K562 (cell line): ENCODE results near the gene USP32. TPM values are rescaled to one million over a fixed set of nuclear protein-coding genes. Genes with fewer than 3 reads are reported as not detected.

Experiments
- CBX2 ChIP-seq: fragments of 200-600 bp; sonication (generic); IDR thresholded peaks from one replicate; pipeline ENCODE4 v1.6.1; 2012; ENCODE audit warnings: mild to moderate bottlenecking, low read length, inconsistent platforms; ENCODE audit not compliant: insufficient read depth, poor library complexity, severe bottlenecking
- HMG20B ChIP-seq: fragments of 250-450 bp; sonication (Bioruptor Pico); IDR thresholded peaks from 2 replicates; pipeline ENCODE4 v1.5.0; 2021; ENCODE audit warnings: mild to moderate bottlenecking
- KLF1 ChIP-seq: fragments of 450-650 bp; IDR thresholded peaks from 2 replicates; pipeline ENCODE4 v1.6.1; 2016; ENCODE audit warnings: missing genetic modification characterization, missing compliant biosample characterization
- MCM7 ChIP-seq, 2 experiments: fragments of 450-650 bp; IDR thresholded peaks; 2 replicates each; pipeline ENCODE4 v1.6.1; 2016 to 2018
- MTA3 ChIP-seq: fragments of 450-650 bp; formaldehyde crosslinking; IDR thresholded peaks from 2 replicates; pipeline ENCODE4 v1.6.1; 2017; ENCODE audit warnings: mild to moderate bottlenecking, borderline replicate concordance
- PCBP2 ChIP-seq: fragments of 200-400 bp; formaldehyde crosslinking; IDR thresholded peaks from 2 replicates; pipeline ENCODE4 v1.6.1; 2018; ENCODE audit warnings: low read length, low read depth, mild to moderate bottlenecking, moderate library complexity; ENCODE audit not compliant: poor library complexity, severe bottlenecking
- RAD51 ChIP-seq: fragments of 450-650 bp; IDR thresholded peaks from 2 replicates; pipeline ENCODE4 v1.7.1; 2016; ENCODE audit warnings: low read depth, mild to moderate bottlenecking, borderline replicate concordance
- SRF ChIP-seq, 2 experiments: fragments of 250-450, 450-650 bp in 1 of 2; sonication (Bioruptor Pico) in 1 of 2; sonication (generic) in 1 of 2; formaldehyde crosslinking; IDR thresholded peaks; 2 replicates each; pipeline versions ENCODE4 v1.5.0 to v1.5.1; 2020 to 2022; ENCODE audit warnings: mild to moderate bottlenecking in 1 of 2, missing genetic modification reagents in 1 of 2
- polyA plus RNA-seq, 8 experiments: library from polyadenylated mRNA; depleted of rRNA in 4 of 8; stranded (reverse) in 5 of 8; unstranded in 3 of 8; fragments of >200 nt; fragmentation: Nextera tagmentation in 2 of 8; fragmentation: Illumina TruSeq in 1 of 8; extraction: Ambion mirVana in 2 of 8; extraction: Trizol in 1 of 8; gene quantifications; 2 replicates each; pipeline versions ENCODE4 v1.2.1 to v1.2.3, GENCODE V29; 2011 to 2014; ENCODE audit warnings: inconsistent platforms in 1 of 8, missing spikeins in 1 of 8
- total RNA-seq, 7 experiments: library from RNA; depleted of rRNA in 6 of 7; stranded (reverse); fragments of >200 nt in 6 of 7; fragmentation: Illumina TruSeq in 2 of 7; extraction: Trizol in 2 of 7; gene quantifications; 2 replicates each; pipeline versions ENCODE4 v1.2.1 to v1.2.3, GENCODE V29; 2011 to 2021; ENCODE audit warnings: low replicate concordance in 1 of 7
- TF ChIP-seq, protein P1 (sequence below), 3 experiments: IDR thresholded peaks in 2 of 3; conservative IDR thresholded peaks in 1 of 3; 2 replicates each; pipeline ENCODE4 v1.5.1; 2011 to 2012; ENCODE audit warnings: low read length in 3 of 3, mild to moderate bottlenecking in 3 of 3, control low read depth in 2 of 3, improper control_type of control experiment in 1 of 3, inconsistent platforms in 1 of 3, low read depth in 1 of 3, mixed read lengths in 1 of 3, moderate library complexity in 1 of 3; ENCODE audit not compliant: insufficient read depth in 2 of 3
- TF ChIP-seq, protein P2 (sequence below): fragments of 250-450 bp; sonication (Bioruptor Pico); IDR thresholded peaks from 2 replicates; pipeline ENCODE4 v1.4.0; 2020; ENCODE audit warnings: mild to moderate bottlenecking, moderate library complexity
- TF ChIP-seq, protein P3 (sequence below), 3 experiments: fragments of 200-800 bp in 1 of 3; fragments of 250-450 bp in 1 of 3; fragments of 450-650 bp in 1 of 3; sonication (Bioruptor Pico) in 1 of 3; sonication (Bioruptor generic) in 1 of 3; formaldehyde crosslinking in 1 of 3; IDR thresholded peaks; 2 replicates each; pipeline versions ENCODE4 v1.6.1 to v1.8.0; 2016 to 2022; ENCODE audit warnings: mild to moderate bottlenecking in 2 of 3, missing genetic modification characterization in 2 of 3, missing compliant biosample characterization in 1 of 3, moderate library complexity in 1 of 3
- TF ChIP-seq, protein P4 (sequence below): fragments of 250-450 bp; sonication (Bioruptor Pico); IDR thresholded peaks from 2 replicates; pipeline ENCODE4 v1.8.0; 2022; ENCODE audit warnings: moderate library complexity, mild to moderate bottlenecking, inconsistent platforms
- TF ChIP-seq, protein P5 (sequence below): sonication (generic); formaldehyde crosslinking; IDR thresholded peaks from 2 replicates; pipeline ENCODE4 v1.8.1; 2023; ENCODE audit warnings: mild to moderate bottlenecking, missing genetic modification reagents

The USP32 gene
- total and polyA plus RNA-seq, 9 of the 15 experiments (the other 6 are each of a cell fraction or from before 2014, with no cell fraction given), result 18.0 to 69.3 (median 47.1) TPM

DNA sequence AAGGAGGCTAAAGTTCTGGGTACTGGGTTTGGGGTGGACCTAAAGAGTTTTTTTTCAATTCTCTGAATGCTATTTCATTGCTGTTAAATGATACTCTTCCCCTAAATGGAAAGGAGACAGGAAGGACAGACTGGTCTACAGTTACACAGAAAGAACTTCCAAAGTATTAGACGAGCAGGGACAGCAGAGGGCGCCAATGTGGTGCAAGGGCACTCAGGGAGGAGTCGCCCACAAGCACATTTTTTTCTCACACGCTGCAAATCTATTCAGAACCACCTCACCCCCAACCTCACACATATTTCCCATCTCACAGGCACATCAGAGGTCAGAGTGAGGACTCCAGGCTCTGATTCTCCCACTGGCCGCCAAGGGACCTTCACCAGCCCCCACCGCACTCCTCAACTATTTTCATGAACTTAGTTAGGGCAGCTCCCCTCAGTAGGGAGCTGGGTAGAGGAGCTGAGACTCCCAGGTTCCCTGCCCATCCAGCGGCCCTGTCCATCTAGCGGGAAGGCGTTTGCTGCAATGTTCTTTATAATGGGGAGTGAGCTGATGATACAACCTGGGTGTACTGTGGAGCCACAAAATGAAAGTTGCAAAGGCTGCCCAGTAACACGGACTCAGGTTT, 248.9 kb downstream of the USP32 start (continued):
- TF ChIP-seq CBX2, result no peak
- TF ChIP-seq, protein P1, sequence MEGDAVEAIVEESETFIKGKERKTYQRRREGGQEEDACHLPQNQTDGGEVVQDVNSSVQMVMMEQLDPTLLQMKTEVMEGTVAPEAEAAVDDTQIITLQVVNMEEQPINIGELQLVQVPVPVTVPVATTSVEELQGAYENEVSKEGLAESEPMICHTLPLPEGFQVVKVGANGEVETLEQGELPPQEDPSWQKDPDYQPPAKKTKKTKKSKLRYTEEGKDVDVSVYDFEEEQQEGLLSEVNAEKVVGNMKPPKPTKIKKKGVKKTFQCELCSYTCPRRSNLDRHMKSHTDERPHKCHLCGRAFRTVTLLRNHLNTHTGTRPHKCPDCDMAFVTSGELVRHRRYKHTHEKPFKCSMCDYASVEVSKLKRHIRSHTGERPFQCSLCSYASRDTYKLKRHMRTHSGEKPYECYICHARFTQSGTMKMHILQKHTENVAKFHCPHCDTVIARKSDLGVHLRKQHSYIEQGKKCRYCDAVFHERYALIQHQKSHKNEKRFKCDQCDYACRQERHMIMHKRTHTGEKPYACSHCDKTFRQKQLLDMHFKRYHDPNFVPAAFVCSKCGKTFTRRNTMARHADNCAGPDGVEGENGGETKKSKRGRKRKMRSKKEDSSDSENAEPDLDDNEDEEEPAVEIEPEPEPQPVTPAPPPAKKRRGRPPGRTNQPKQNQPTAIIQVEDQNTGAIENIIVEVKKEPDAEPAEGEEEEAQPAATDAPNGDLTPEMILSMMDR (IDR thresholded peaks at IDR 0.05 in 2 of 3, conservative IDR thresholded peaks at IDR 0.05 in 1 of 3; ENCODE audit: insufficient read depth in 2 of 3, low read depth in 1 of 3, low read length in 3 of 3), result peak; percentile 86 to 92 (median 91)
- TF ChIP-seq RAD51, result no peak
- TF ChIP-seq, protein P2, sequence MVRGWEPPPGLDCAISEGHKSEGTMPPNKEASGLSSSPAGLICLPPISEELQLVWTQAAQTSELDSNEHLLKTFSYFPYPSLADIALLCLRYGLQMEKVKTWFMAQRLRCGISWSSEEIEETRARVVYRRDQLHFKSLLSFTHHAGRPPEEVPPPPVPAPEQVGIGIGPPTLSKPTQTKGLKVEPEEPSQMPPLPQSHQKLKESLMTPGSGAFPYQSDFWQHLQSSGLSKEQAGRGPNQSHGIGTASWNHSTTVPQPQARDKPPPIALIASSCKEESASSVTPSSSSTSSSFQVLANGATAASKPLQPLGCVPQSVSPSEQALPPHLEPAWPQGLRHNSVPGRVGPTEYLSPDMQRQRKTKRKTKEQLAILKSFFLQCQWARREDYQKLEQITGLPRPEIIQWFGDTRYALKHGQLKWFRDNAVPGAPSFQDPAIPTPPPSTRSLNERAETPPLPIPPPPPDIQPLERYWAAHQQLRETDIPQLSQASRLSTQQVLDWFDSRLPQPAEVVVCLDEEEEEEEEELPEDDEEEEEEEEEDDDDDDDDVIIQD, result no peak
- TF ChIP-seq MTA3, result no peak
- no peak for TF ChIP-seq PCBP2
- TF ChIP-seq, protein P3, sequence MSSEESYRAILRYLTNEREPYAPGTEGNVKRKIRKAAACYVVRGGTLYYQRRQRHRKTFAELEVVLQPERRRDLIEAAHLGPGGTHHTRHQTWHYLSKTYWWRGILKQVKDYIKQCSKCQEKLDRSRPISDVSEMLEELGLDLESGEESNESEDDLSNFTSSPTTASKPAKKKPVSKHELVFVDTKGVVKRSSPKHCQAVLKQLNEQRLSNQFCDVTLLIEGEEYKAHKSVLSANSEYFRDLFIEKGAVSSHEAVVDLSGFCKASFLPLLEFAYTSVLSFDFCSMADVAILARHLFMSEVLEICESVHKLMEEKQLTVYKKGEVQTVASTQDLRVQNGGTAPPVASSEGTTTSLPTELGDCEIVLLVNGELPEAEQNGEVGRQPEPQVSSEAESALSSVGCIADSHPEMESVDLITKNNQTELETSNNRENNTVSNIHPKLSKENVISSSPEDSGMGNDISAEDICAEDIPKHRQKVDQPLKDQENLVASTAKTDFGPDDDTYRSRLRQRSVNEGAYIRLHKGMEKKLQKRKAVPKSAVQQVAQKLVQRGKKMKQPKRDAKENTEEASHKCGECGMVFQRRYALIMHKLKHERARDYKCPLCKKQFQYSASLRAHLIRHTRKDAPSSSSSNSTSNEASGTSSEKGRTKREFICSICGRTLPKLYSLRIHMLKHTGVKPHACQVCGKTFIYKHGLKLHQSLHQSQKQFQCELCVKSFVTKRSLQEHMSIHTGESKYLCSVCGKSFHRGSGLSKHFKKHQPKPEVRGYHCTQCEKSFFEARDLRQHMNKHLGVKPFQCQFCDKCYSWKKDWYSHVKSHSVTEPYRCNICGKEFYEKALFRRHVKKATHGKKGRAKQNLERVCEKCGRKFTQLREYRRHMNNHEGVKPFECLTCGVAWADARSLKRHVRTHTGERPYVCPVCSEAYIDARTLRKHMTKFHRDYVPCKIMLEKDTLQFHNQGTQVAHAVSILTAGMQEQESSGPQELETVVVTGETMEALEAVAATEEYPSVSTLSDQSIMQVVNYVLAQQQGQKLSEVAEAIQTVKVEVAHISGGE (CRISPR knock-in tag; IDR thresholded peaks at IDR 0.05), result peak in 1 of 3 experiments; percentile 72; a peak in 1 of 6 replicates
- peak in 1 of 2 experiments; percentile 30; a peak in 1 of 4 replicates for TF ChIP-seq SRF (CRISPR knock-in tag; IDR thresholded peaks at IDR 0.05)
- TF ChIP-seq, protein P4, sequence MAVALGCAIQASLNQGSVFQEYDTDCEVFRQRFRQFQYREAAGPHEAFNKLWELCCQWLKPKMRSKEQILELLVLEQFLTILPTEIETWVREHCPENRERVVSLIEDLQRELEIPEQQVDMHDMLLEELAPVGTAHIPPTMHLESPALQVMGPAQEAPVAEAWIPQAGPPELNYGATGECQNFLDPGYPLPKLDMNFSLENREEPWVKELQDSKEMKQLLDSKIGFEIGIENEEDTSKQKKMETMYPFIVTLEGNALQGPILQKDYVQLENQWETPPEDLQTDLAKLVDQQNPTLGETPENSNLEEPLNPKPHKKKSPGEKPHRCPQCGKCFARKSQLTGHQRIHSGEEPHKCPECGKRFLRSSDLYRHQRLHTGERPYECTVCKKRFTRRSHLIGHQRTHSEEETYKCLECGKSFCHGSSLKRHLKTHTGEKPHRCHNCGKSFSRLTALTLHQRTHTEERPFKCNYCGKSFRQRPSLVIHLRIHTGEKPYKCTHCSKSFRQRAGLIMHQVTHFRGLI (CRISPR knock-in tag), result no peak
- TF ChIP-seq KLF1 (tag), result no peak
- TF ChIP-seq HMG20B (CRISPR knock-in tag), result no peak
- TF ChIP-seq MCM7 (IDR thresholded peaks at IDR 0.05), result no peak
- TF ChIP-seq, protein P5, sequence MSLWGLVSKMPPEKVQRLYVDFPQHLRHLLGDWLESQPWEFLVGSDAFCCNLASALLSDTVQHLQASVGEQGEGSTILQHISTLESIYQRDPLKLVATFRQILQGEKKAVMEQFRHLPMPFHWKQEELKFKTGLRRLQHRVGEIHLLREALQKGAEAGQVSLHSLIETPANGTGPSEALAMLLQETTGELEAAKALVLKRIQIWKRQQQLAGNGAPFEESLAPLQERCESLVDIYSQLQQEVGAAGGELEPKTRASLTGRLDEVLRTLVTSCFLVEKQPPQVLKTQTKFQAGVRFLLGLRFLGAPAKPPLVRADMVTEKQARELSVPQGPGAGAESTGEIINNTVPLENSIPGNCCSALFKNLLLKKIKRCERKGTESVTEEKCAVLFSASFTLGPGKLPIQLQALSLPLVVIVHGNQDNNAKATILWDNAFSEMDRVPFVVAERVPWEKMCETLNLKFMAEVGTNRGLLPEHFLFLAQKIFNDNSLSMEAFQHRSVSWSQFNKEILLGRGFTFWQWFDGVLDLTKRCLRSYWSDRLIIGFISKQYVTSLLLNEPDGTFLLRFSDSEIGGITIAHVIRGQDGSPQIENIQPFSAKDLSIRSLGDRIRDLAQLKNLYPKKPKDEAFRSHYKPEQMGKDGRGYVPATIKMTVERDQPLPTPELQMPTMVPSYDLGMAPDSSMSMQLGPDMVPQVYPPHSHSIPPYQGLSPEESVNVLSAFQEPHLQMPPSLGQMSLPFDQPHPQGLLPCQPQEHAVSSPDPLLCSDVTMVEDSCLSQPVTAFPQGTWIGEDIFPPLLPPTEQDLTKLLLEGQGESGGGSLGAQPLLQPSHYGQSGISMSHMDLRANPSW, result no peak
